Neutrophil (primary cell): ENCODE data around the gene MXRA7.

Experiments used
- H3K27ac ChIP-seq: fragments of 200-600 bp; sonication (generic); 2 replicates; pipeline ENCODE4 v1.5.1; 2016; ENCODE audit warnings: mild to moderate bottlenecking, moderate library complexity
- H3K27me3 ChIP-seq: fragments of 200-600 bp; sonication (generic); 2 replicates; pipeline ENCODE4 v1.6.0; 2016; ENCODE audit warnings: mild to moderate bottlenecking
- H3K36me3 ChIP-seq: fragments of 200-600 bp; sonication (generic); 2 replicates; pipeline ENCODE4 v1.5.1; 2017
- H3K4me1 ChIP-seq, 2 experiments: fragments of 200-600 bp in 1 of 2; sonication (generic) in 1 of 2; 1 replicate in 1 of 2; 2 replicates in 1 of 2; pipeline versions ENCODE4 v1.5.1 to v1.6.1; 2013 to 2016; ENCODE audit warnings: low read depth in 1 of 2, low read length in 1 of 2, mild to moderate bottlenecking in 1 of 2, moderate library complexity in 1 of 2; ENCODE audit not compliant: control insufficient read depth in 1 of 2, insufficient read depth in 1 of 2
- H3K4me3 ChIP-seq, 2 experiments: fragments of 200-600 bp in 1 of 2; sonication (generic) in 1 of 2; 1 replicate in 1 of 2; 2 replicates in 1 of 2; pipeline ENCODE4 v1.5.1; 2013 to 2016; ENCODE audit warnings: low read depth in 1 of 2, low read length in 1 of 2, mild to moderate bottlenecking in 1 of 2, moderate library complexity in 1 of 2
- H3K9me3 ChIP-seq: fragments of 200-600 bp; sonication (generic); 2 replicates; pipeline ENCODE4 v1.5.1; 2016
- TF ChIP-seq, protein P1 (sequence below): fragments of 200-600 bp; sonication (generic); IDR thresholded peaks from 2 replicates; pipeline ENCODE4 v1.5.1; 2016; ENCODE audit warnings: antibody characterized with exemption

MXRA7 gene

GRCh38 chr17:76659928-76660655, 50.7 kb downstream of the MXRA7 start:
- TF ChIP-seq, protein P1, sequence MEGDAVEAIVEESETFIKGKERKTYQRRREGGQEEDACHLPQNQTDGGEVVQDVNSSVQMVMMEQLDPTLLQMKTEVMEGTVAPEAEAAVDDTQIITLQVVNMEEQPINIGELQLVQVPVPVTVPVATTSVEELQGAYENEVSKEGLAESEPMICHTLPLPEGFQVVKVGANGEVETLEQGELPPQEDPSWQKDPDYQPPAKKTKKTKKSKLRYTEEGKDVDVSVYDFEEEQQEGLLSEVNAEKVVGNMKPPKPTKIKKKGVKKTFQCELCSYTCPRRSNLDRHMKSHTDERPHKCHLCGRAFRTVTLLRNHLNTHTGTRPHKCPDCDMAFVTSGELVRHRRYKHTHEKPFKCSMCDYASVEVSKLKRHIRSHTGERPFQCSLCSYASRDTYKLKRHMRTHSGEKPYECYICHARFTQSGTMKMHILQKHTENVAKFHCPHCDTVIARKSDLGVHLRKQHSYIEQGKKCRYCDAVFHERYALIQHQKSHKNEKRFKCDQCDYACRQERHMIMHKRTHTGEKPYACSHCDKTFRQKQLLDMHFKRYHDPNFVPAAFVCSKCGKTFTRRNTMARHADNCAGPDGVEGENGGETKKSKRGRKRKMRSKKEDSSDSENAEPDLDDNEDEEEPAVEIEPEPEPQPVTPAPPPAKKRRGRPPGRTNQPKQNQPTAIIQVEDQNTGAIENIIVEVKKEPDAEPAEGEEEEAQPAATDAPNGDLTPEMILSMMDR = no peak
- no peaks in the 10 kb centered on the region for H3K36me3 ChIP-seq
- H3K4me3 ChIP-seq = peak overlapping the region; percentile 8 to 39
- peaks cover 46 to 47% of the 10 kb centered on the region in 2 experiments for H3K4me1 ChIP-seq
- H3K27ac ChIP-seq = peak overlapping the region; percentile 71
- H3K27me3 ChIP-seq = no peaks in the 10 kb centered on the region
- no peaks in the 10 kb centered on the region for H3K9me3 ChIP-seq

GRCh38 chr17:76658242-76658662, 52.5 kb downstream of the MXRA7 start:
- H3K36me3 ChIP-seq = no peaks in the 10 kb centered on the region
- H3K4me3 ChIP-seq = no peak overlapping the region
- H3K4me1 ChIP-seq = peaks cover 46 to 47% of the 10 kb centered on the region in 2 experiments
- H3K27ac ChIP-seq = peak overlapping the region; percentile 67
- H3K27me3 ChIP-seq = no peaks in the 10 kb centered on the region
- TF ChIP-seq, protein P1 = no peak
- no peaks in the 10 kb centered on the region for H3K9me3 ChIP-seq

DNA sequence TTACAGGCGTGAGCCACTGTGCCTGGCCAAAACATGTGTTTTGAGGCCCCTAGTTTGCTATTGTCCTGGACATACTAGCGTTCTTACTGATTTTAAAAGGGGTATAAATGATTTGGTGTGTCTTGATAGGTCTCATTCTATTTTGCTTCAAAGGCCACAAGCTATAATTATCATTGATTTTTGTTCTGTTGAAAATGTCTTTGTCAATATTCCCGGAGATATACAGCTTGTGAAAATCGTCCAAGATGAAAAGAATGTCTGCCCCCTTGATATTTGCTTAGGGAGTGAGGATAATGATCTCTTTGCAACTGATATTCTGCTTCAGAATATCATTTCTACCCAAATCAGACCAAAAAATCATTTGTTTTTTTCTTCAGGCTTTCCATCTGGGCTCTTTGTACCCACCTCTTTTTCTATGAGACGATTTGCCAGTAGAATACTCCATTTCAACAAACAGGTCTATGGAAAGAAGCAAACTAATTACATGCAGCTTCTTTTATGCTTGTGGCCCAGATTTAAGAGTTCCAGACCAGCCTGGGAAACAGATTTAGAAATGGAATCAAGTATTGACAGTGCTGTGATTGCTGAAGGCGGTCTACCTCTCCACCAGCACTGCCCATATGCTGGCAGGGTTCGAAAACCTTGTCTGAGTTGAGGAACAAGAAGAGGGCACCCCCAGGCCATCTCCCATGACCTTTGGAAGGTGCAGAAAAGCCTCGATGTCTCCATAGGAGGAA, 53.1 kb downstream of the MXRA7 start:
- no peaks in the 10 kb centered on the region for H3K27me3 ChIP-seq
- H3K27ac ChIP-seq = peak overlapping the region; percentile 67
- no peaks in the 10 kb centered on the region for H3K36me3 ChIP-seq
- peaks cover 46 to 47% of the 10 kb centered on the region in 2 experiments for H3K4me1 ChIP-seq
- no peaks in the 10 kb centered on the region for H3K9me3 ChIP-seq
- no peak overlapping the region for H3K4me3 ChIP-seq
- TF ChIP-seq, protein P1 = no peak

DNA sequence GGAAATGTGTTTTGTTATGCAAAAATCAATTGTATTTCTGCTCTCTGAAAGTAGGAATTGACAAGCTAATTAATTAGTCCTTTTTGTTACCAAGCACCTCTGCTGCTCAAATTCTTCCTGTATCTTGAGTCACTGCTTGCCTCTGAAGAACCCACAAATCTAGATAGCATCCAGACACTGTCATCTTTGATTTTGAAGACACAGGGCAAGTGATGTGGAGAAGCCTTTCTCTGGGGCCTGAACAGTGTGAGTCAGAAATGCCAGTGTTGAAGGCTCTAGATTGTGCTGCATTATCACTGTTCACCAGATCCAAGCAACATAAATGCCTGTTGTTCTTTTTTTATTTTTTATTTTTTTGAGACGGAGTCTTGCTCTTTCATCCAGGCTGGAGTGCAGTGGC, 56.4 kb downstream of the MXRA7 start:
- peaks cover 32% of the 10 kb centered on the region in 2 experiments for H3K4me1 ChIP-seq
- H3K27me3 ChIP-seq = no peaks in the 10 kb centered on the region
- H3K9me3 ChIP-seq = no peaks in the 10 kb centered on the region
- no peak overlapping the region for H3K4me3 ChIP-seq
- H3K27ac ChIP-seq = no peak overlapping the region
- H3K36me3 ChIP-seq = no peaks in the 10 kb centered on the region
- TF ChIP-seq, protein P1 = no peak

DNA sequence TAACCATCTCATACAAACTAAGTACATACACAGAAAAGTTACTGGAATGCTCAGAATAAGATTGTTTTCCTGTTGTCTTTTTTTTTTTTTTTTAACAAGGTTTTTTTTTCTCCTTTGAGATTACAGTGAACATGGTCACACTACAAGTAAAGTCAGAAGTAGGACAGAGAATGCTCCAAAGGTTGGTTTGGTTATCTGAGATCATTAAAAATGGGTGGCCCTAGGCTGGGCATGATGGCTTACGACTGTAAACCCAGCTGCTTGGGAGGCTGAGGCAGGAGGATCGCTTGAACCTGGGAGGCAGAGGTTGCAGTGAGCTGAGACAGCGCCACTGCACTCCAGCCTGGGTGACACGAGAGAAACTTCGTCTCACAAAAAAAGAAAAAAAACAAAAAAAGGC, 60.3 kb downstream of the MXRA7 start:
- TF ChIP-seq, protein P1 = no peak

More for the DNA sequence above, 60.3 kb downstream of the MXRA7 start:
- no peak overlapping the region for H3K27ac ChIP-seq
- H3K4me3 ChIP-seq = no peak overlapping the region
- no peaks in the 10 kb centered on the region for H3K36me3 ChIP-seq
- H3K9me3 ChIP-seq = no peaks in the 10 kb centered on the region
- no peaks in the 10 kb centered on the region for H3K27me3 ChIP-seq
- no peaks in the 10 kb centered on the region for H3K4me1 ChIP-seq
